Dendritic cell treated with granulocyte-macrophage colony-stimulating factor and Interleukin-4, amounts not matched to agents 40 ng/mL and 50 ng/mL, for 4 days (primary cell): Measurements from ENCODE around the gene AUTS2.

Experiments used
- H3K27ac Mint-ChIP-seq: one replicate; pipeline ENCODE4 v1.8.0; 2022; ENCODE audit warnings: mild to moderate bottlenecking, mixed read lengths
- H3K27me3 Mint-ChIP-seq: one replicate; pipeline ENCODE4 v1.8.0; 2022; ENCODE audit warnings: mild to moderate bottlenecking, mixed read lengths
- H3K36me3 Mint-ChIP-seq: one replicate; pipeline ENCODE4 v1.8.0; 2022; ENCODE audit warnings: low read depth, mixed read lengths
- H3K4me1 Mint-ChIP-seq: one replicate; pipeline ENCODE4 v1.8.0; 2022; ENCODE audit warnings: low read depth, mixed read lengths
- H3K4me3 Mint-ChIP-seq: one replicate; pipeline ENCODE4 v1.8.0; 2022; ENCODE audit warnings: mild to moderate bottlenecking, moderate library complexity, mixed read lengths
- H3K9me3 Mint-ChIP-seq: one replicate; pipeline ENCODE4 v1.8.0; 2022; ENCODE audit warnings: mixed read lengths
- intact Hi-C: fragments of 100-400 bp; cut with micrococcal nuclease; formaldehyde crosslinking; loops from one replicate; pipeline ENCODE4 v1.15.0; 2022

The AUTS2 gene

GRCh38 chr7:70621954-70622600 lies 1023.8 kb downstream of the AUTS2 start:
- intact Hi-C loops, result no loop called here
- no peak overlapping the region for H3K27ac Mint-ChIP-seq
- no peaks in the 10 kb centered on the region for H3K27me3 Mint-ChIP-seq
- H3K9me3 Mint-ChIP-seq, result peaks cover 7% of the 10 kb centered on the region
- H3K36me3 Mint-ChIP-seq, result no peaks in the 10 kb centered on the region
- no peak overlapping the region for H3K4me3 Mint-ChIP-seq
- H3K4me1 Mint-ChIP-seq, result no peaks in the 10 kb centered on the region

- H3K27me3 Mint-ChIP-seq, result no peaks in the 10 kb centered on the region
- H3K9me3 Mint-ChIP-seq, result peaks cover 7% of the 10 kb centered on the region
- no peaks in the 10 kb centered on the region for H3K36me3 Mint-ChIP-seq
- intact Hi-C loops, result no loop called here
- H3K4me3 Mint-ChIP-seq, result no peak overlapping the region
- H3K27ac Mint-ChIP-seq, result no peak overlapping the region
- no peaks in the 10 kb centered on the region for H3K4me1 Mint-ChIP-seq
Observed at GRCh38 chr7:70622936-70623335, 1024.7 kb downstream of the AUTS2 start.

- Mint-ChIP-seq H3K36me3 (no peaks in the 10 kb centered on the region), H3K27me3 (no peaks in the 10 kb centered on the region), H3K4me3 (no peak overlapping the region), H3K9me3 (peaks cover 7% of the 10 kb centered on the region), H3K4me1 (no peaks in the 10 kb centered on the region), H3K27ac (no peak overlapping the region)
- intact Hi-C loops, result no loop called here
Observed at GRCh38 chr7:70624500-70625103, 1026.3 kb downstream of the AUTS2 start.

- Mint-ChIP-seq H3K27ac (no peak overlapping the region), H3K9me3 (peaks cover 7% of the 10 kb centered on the region), H3K4me3 (no peak overlapping the region), H3K36me3 (no peaks in the 10 kb centered on the region), H3K4me1 (no peaks in the 10 kb centered on the region), H3K27me3 (no peaks in the 10 kb centered on the region)
- intact Hi-C loops, result no loop called here
Observed at GRCh38 chr7:70627461-70627860, 1029.2 kb downstream of the AUTS2 start.

- H3K36me3 Mint-ChIP-seq, result no peaks in the 10 kb centered on the region
- no peak overlapping the region for H3K27ac Mint-ChIP-seq
- no peaks in the 10 kb centered on the region for H3K27me3 Mint-ChIP-seq
- intact Hi-C loops, result no loop called here
- no peak overlapping the region for H3K4me3 Mint-ChIP-seq
- H3K9me3 Mint-ChIP-seq, result peaks cover 7% of the 10 kb centered on the region
- no peaks in the 10 kb centered on the region for H3K4me1 Mint-ChIP-seq
Observed at GRCh38 chr7:70630440-70630817, 1032.2 kb downstream of the AUTS2 start.

GRCh38 chr7:70630818-70631457 lies 1032.7 kb downstream of the AUTS2 start:
- Mint-ChIP-seq H3K27ac (no peak overlapping the region), H3K9me3 (peaks cover 7% of the 10 kb centered on the region), H3K4me3 (no peak overlapping the region), H3K4me1 (no peaks in the 10 kb centered on the region), H3K36me3 (no peaks in the 10 kb centered on the region), H3K27me3 (no peaks in the 10 kb centered on the region)
- intact Hi-C loops, result no loop called here

- Mint-ChIP-seq H3K4me3 (no peak overlapping the region), H3K27ac (no peak overlapping the region), H3K36me3 (no peaks in the 10 kb centered on the region), H3K27me3 (no peaks in the 10 kb centered on the region), H3K4me1 (no peaks in the 10 kb centered on the region), H3K9me3 (peaks cover 3% of the 10 kb centered on the region)
- intact Hi-C loops, result no loop called here
Observed at GRCh38 chr7:70631718-70632117, 1033.4 kb downstream of the AUTS2 start.

GRCh38 chr7:70632400-70632799 lies 1034.1 kb downstream of the AUTS2 start:
- no peak overlapping the region for H3K27ac Mint-ChIP-seq
- no peaks in the 10 kb centered on the region for H3K36me3 Mint-ChIP-seq
- intact Hi-C loops, result no loop called here
- no peaks in the 10 kb centered on the region for H3K9me3 Mint-ChIP-seq
- no peak overlapping the region for H3K4me3 Mint-ChIP-seq
- no peaks in the 10 kb centered on the region for H3K27me3 Mint-ChIP-seq
- no peaks in the 10 kb centered on the region for H3K4me1 Mint-ChIP-seq

- Mint-ChIP-seq H3K9me3 (no peaks in the 10 kb centered on the region), H3K27ac (no peak overlapping the region), H3K4me1 (no peaks in the 10 kb centered on the region), H3K36me3 (no peaks in the 10 kb centered on the region), H3K4me3 (no peak overlapping the region), H3K27me3 (no peaks in the 10 kb centered on the region)
- intact Hi-C loops, result no loop called here
Observed at GRCh38 chr7:70634071-70634470, 1035.8 kb downstream of the AUTS2 start.

- intact Hi-C loops, result no loop called here
- no peaks in the 10 kb centered on the region for H3K27me3 Mint-ChIP-seq
Observed at GRCh38 chr7:70634610-70635068, 1036.4 kb downstream of the AUTS2 start.

GRCh38 chr7:70635633-70636032 lies 1037.4 kb downstream of the AUTS2 start:
- no peaks in the 10 kb centered on the region for H3K27me3 Mint-ChIP-seq
- no peaks in the 10 kb centered on the region for H3K4me1 Mint-ChIP-seq
- intact Hi-C loops, result no loop called here
- no peaks in the 10 kb centered on the region for H3K36me3 Mint-ChIP-seq
- H3K27ac Mint-ChIP-seq, result no peak overlapping the region
- H3K9me3 Mint-ChIP-seq, result no peaks in the 10 kb centered on the region
- H3K4me3 Mint-ChIP-seq, result no peak overlapping the region

More at GRCh38 chr7:70634610-70635068, 1036.4 kb downstream of the AUTS2 start:
- Mint-ChIP-seq H3K27ac (no peak overlapping the region), H3K9me3 (no peaks in the 10 kb centered on the region), H3K4me1 (no peaks in the 10 kb centered on the region), H3K4me3 (no peak overlapping the region), H3K36me3 (no peaks in the 10 kb centered on the region)

- Mint-ChIP-seq H3K4me3 (no peak overlapping the region), H3K9me3 (no peaks in the 10 kb centered on the region), H3K4me1 (no peaks in the 10 kb centered on the region), H3K36me3 (no peaks in the 10 kb centered on the region), H3K27ac (no peak overlapping the region), H3K27me3 (no peaks in the 10 kb centered on the region)
- intact Hi-C loops, result no loop called here
Observed at GRCh38 chr7:70636169-70636568, 1037.9 kb downstream of the AUTS2 start.

- Mint-ChIP-seq H3K27me3 (no peaks in the 10 kb centered on the region), H3K27ac (no peak overlapping the region)
Observed at GRCh38 chr7:70637726-70638125, 1039.5 kb downstream of the AUTS2 start.

GRCh38 chr7:70638158-70639107 lies 1040.2 kb downstream of the AUTS2 start:
- intact Hi-C loops, result no loop called here
- H3K9me3 Mint-ChIP-seq, result no peaks in the 10 kb centered on the region
- no peaks in the 10 kb centered on the region for H3K27me3 Mint-ChIP-seq
- no peak overlapping the region for H3K4me3 Mint-ChIP-seq
- H3K4me1 Mint-ChIP-seq, result no peaks in the 10 kb centered on the region
- H3K27ac Mint-ChIP-seq, result no peak overlapping the region
- no peaks in the 10 kb centered on the region for H3K36me3 Mint-ChIP-seq

More at GRCh38 chr7:70637726-70638125, 1039.5 kb downstream of the AUTS2 start:
- H3K9me3 Mint-ChIP-seq, result no peaks in the 10 kb centered on the region
- intact Hi-C loops, result no loop called here
- no peaks in the 10 kb centered on the region for H3K4me1 Mint-ChIP-seq
- H3K36me3 Mint-ChIP-seq, result no peaks in the 10 kb centered on the region
- H3K4me3 Mint-ChIP-seq, result no peak overlapping the region
